HepG2 (cell line): ENCODE measurements around the gene RDH12. TPM values are rescaled to one million over a fixed set of nuclear protein-coding genes. Genes with fewer than 3 reads are reported as not detected.

Experiments used
- ARID2 ChIP-seq: sonication (generic); formaldehyde crosslinking; IDR thresholded peaks from 2 replicates; pipeline ENCODE4 v1.8.1; 2022; ENCODE audit warnings: mild to moderate bottlenecking, missing genetic modification reagents, borderline replicate concordance
- BCL6 ChIP-seq: IDR thresholded peaks from 2 replicates; pipeline ENCODE4 v1.6.1; 2016; ENCODE audit warnings: missing genetic modification reagents, missing compliant biosample characterization
- MYC ChIP-seq: sonication (generic); formaldehyde crosslinking; IDR thresholded peaks from 2 replicates; pipeline ENCODE4 v1.9.0; 2021; ENCODE audit warnings: missing genetic modification reagents, borderline replicate concordance
- SAP130 ChIP-seq: IDR thresholded peaks from 2 replicates; pipeline ENCODE4 v1.6.1; 2016; ENCODE audit warnings: low read depth
- SMC3 ChIP-seq: IDR thresholded peaks from 2 replicates; pipeline ENCODE4 v1.6.1; 2011; ENCODE audit warnings: low read length, improper control_type of control experiment
- STAG1 ChIP-seq: sonication (generic); formaldehyde crosslinking; IDR thresholded peaks from 2 replicates; pipeline ENCODE4 v1.4.0; 2020; ENCODE audit warnings: missing genetic modification reagents
- THAP11 ChIP-seq: IDR thresholded peaks from 2 replicates; pipeline ENCODE4 v1.6.1; 2016; ENCODE audit warnings: missing biosample characterization, missing genetic modification reagents
- ZKSCAN8 ChIP-seq: IDR thresholded peaks from 2 replicates; pipeline ENCODE4 v1.6.1; 2016; ENCODE audit warnings: borderline replicate concordance, missing genetic modification reagents, missing compliant biosample characterization
- ZNF460 ChIP-seq: sonication (generic); formaldehyde crosslinking; IDR thresholded peaks from 2 replicates; pipeline ENCODE4 v1.5.1; 2020; ENCODE audit warnings: missing genetic modification reagents, mild to moderate bottlenecking, borderline replicate concordance
- ZSCAN21 ChIP-seq: sonication (generic); formaldehyde crosslinking; IDR thresholded peaks from 2 replicates; pipeline ENCODE4 v1.8.0; 2022; ENCODE audit warnings: mild to moderate bottlenecking, missing genetic modification reagents, moderate library complexity, borderline replicate concordance
- ZSCAN30 ChIP-seq: sonication (generic); formaldehyde crosslinking; IDR thresholded peaks from 2 replicates; pipeline ENCODE4 v1.5.0; 2020; ENCODE audit warnings: mild to moderate bottlenecking, missing genetic modification reagents
- polyA plus RNA-seq, 8 experiments: library from polyadenylated mRNA; depleted of rRNA in 3 of 8; stranded (reverse) in 7 of 8; unstranded in 1 of 8; fragments of >200 nt; fragmentation: Illumina TruSeq in 4 of 8; extraction: Trizol in 4 of 8; gene quantifications; 2 replicates each; pipeline versions ENCODE4 v1.2.1 to v1.2.3, GENCODE V29; 2011 to 2016; ENCODE audit warnings: low read depth in 4 of 8, missing spikeins in 1 of 8, mixed read lengths in 1 of 8; ENCODE audit not compliant: insufficient read depth in 1 of 8
- total RNA-seq, 5 experiments: library from RNA; depleted of rRNA; stranded (reverse); fragments of >200 nt; fragmentation: Illumina TruSeq; extraction: Trizol; gene quantifications; 2 replicates each; pipeline ENCODE4 v1.2.3, GENCODE V29; 2016; ENCODE audit warnings: low read depth in 1 of 5
- TF ChIP-seq, protein P1 (sequence below), 2 experiments: fragments of 450-650 bp in 1 of 2; sonication (generic) in 1 of 2; formaldehyde crosslinking in 1 of 2; IDR thresholded peaks; 2 replicates each; pipeline versions ENCODE4 v1.6.1 to v1.8.0; 2016 to 2022; ENCODE audit warnings: antibody characterized with exemption in 1 of 2, mild to moderate bottlenecking in 1 of 2, missing genetic modification reagents in 1 of 2
- TF ChIP-seq, protein P2 (sequence below): sonication (generic); formaldehyde crosslinking; IDR thresholded peaks from 2 replicates; pipeline ENCODE4 v1.4.0; 2020; ENCODE audit warnings: low read depth, mild to moderate bottlenecking, missing genetic modification reagents
- TF ChIP-seq, protein P3 (sequence below): IDR thresholded peaks from 2 replicates; pipeline ENCODE4 v1.6.1; 2016; ENCODE audit warnings: mild to moderate bottlenecking
- TF ChIP-seq, protein P4 (sequence below), 2 experiments: sonication (generic) in 1 of 2; formaldehyde crosslinking in 1 of 2; IDR thresholded peaks; 2 replicates each; pipeline versions ENCODE4 v1.4.0 to v1.6.1; 2018 to 2020; ENCODE audit warnings: missing genetic modification reagents in 2 of 2, borderline replicate concordance in 1 of 2, low read depth in 1 of 2, mild to moderate bottlenecking in 1 of 2, missing biosample characterization in 1 of 2

Gene RDH12
- total and polyA plus RNA-seq, 2 of the 13 experiments (the other 11 are each of a cell fraction or from before 2014, with no cell fraction given) = 1.6 to 2.1 TPM

DNA sequence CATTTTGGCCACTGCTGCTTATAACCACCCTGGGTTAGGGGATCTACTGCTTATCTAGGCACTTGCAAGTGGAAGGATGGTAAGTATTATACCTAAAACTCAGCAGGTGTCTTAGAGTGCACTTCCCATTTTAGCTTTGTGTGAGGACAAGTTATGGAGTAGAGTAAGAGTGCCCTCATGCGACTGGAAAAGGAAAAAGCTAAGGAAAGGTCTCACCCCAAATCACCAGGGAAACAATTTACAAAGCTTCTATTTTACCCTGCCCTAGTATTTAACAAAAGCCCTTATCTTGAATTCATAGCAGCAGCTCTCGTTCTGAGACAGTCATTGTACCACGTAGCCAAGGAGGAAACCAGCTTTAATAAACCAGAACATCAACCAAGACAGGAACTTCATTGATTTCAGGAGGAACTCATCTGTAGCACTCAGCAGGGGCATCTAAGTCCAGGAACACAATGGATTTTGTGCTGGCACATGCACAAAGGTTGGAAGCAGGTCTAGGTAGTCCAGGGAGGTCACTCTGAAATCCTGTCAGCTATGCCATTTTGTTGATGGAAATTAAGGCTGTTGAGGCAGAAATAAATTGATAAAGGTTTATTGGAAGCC is 2.9 kb downstream of the RDH12 start (continued):
- TF ChIP-seq, protein P1, sequence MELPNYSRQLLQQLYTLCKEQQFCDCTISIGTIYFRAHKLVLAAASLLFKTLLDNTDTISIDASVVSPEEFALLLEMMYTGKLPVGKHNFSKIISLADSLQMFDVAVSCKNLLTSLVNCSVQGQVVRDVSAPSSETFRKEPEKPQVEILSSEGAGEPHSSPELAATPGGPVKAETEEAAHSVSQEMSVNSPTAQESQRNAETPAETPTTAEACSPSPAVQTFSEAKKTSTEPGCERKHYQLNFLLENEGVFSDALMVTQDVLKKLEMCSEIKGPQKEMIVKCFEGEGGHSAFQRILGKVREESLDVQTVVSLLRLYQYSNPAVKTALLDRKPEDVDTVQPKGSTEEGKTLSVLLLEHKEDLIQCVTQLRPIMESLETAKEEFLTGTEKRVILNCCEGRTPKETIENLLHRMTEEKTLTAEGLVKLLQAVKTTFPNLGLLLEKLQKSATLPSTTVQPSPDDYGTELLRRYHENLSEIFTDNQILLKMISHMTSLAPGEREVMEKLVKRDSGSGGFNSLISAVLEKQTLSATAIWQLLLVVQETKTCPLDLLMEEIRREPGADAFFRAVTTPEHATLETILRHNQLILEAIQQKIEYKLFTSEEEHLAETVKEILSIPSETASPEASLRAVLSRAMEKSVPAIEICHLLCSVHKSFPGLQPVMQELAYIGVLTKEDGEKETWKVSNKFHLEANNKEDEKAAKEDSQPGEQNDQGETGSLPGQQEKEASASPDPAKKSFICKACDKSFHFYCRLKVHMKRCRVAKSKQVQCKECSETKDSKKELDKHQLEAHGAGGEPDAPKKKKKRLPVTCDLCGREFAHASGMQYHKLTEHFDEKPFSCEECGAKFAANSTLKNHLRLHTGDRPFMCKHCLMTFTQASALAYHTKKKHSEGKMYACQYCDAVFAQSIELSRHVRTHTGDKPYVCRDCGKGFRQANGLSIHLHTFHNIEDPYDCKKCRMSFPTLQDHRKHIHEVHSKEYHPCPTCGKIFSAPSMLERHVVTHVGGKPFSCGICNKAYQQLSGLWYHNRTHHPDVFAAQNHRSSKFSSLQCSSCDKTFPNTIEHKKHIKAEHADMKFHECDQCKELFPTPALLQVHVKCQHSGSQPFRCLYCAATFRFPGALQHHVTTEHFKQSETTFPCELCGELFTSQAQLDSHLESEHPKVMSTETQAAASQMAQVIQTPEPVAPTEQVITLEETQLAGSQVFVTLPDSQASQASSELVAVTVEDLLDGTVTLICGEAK (IDR thresholded peaks at IDR 0.05) = no peak
- TF ChIP-seq, protein P1 (CRISPR knock-in tag; IDR thresholded peaks at IDR 0.05) = no peak
- TF ChIP-seq, protein P2, sequence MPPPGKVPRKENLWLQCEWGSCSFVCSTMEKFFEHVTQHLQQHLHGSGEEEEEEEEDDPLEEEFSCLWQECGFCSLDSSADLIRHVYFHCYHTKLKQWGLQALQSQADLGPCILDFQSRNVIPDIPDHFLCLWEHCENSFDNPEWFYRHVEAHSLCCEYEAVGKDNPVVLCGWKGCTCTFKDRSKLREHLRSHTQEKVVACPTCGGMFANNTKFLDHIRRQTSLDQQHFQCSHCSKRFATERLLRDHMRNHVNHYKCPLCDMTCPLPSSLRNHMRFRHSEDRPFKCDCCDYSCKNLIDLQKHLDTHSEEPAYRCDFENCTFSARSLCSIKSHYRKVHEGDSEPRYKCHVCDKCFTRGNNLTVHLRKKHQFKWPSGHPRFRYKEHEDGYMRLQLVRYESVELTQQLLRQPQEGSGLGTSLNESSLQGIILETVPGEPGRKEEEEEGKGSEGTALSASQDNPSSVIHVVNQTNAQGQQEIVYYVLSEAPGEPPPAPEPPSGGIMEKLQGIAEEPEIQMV (CRISPR knock-in tag) = no peak
- TF ChIP-seq ZKSCAN8 (no peak), MYC (CRISPR knock-in tag) (no peak), ARID2 (CRISPR knock-in tag) (0 out of 2 replicates have a peak, but pooled peaks have one; percentile 27), THAP11 (peak; percentile 52; the same call in 1 of the 2 replicates), BCL6 (no peak), SMC3 (peak; percentile 83), ZSCAN21 (no peak), SAP130 (CRISPR knock-in tag) (peak; percentile 33), ZSCAN30 (CRISPR knock-in tag) (no peak), ZNF460 (no peak), STAG1 (CRISPR knock-in tag) (peak; percentile 85)
- TF ChIP-seq, protein P3, sequence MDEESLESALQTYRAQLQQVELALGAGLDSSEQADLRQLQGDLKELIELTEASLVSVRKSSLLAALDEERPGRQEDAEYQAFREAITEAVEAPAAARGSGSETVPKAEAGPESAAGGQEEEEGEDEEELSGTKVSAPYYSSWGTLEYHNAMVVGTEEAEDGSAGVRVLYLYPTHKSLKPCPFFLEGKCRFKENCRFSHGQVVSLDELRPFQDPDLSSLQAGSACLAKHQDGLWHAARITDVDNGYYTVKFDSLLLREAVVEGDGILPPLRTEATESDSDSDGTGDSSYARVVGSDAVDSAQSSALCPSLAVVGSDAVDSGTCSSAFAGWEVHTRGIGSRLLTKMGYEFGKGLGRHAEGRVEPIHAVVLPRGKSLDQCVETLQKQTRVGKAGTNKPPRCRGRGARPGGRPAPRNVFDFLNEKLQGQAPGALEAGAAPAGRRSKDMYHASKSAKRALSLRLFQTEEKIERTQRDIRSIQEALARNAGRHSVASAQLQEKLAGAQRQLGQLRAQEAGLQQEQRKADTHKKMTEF = 0 out of 2 replicates have a peak, but pooled peaks have one; percentile 29
- TF ChIP-seq, protein P4, sequence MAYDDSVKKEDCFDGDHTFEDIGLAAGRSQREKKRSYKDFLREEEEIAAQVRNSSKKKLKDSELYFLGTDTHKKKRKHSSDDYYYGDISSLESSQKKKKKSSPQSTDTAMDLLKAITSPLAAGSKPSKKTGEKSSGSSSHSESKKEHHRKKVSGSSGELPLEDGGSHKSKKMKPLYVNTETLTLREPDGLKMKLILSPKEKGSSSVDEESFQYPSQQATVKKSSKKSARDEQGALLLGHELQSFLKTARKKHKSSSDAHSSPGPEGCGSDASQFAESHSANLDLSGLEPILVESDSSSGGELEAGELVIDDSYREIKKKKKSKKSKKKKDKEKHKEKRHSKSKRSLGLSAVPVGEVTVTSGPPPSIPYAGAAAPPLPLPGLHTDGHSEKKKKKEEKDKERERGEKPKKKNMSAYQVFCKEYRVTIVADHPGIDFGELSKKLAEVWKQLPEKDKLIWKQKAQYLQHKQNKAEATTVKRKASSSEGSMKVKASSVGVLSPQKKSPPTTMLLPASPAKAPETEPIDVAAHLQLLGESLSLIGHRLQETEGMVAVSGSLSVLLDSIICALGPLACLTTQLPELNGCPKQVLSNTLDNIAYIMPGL (CRISPR knock-in tag; IDR thresholded peaks at IDR 0.05; ENCODE audit: borderline replicate concordance in 1 of 2, low read depth in 1 of 2) = 0 out of 4 replicates have a peak, but pooled peaks of 1 of the 2 experiments have one; percentile 28
